A673 (cell line): Measurements from ENCODE around the gene HECTD4. TPM values are rescaled to one million over a fixed set of nuclear protein-coding genes. Genes with fewer than 3 reads are reported as not detected.
"Not testable (repeated sequence)": the region's sequence is repeated elsewhere in the genome, so short reads cannot be mapped to it uniquely, and the experiment has no call there.

ENCODE experiments used
- BruUV-seq: library from RNA; stranded (reverse); fragments of 400-500 nt; replicated peaks from 2 replicates; lab custom pipeline; 2021; lab: Mats Ljungman, UMichigan
- CTCF ChIA-PET: fragments of 300-600 bp; sonication (Branson Sonifier 250); formaldehyde crosslinking; loops from one replicate; lab custom pipeline; 2022; ENCODE audit warnings: antibody characterized with exemption; lab: Charles Lee
- POLR2A ChIA-PET: fragments of 300-600 bp; sonication (Branson Sonifier 250); formaldehyde crosslinking; loops from one replicate; lab custom pipeline; 2022; ENCODE audit warnings: antibody characterized with exemption; ENCODE audit not compliant: low non-redundant PET; lab: Charles Lee
- DNase-seq: peaks from one replicate; pipeline ENCODE4 v3.0.0-alpha.2; 2015; ENCODE audit warnings: low spot score
- H3K27ac ChIP-seq: fragments of 200-600 bp; sonication (generic); 2 replicates; pipeline ENCODE4 v1.5.1; 2016; ENCODE audit warnings: mixed run types, low read depth, mild to moderate bottlenecking, mixed read lengths, antibody characterized with exemption, low read length; ENCODE audit not compliant: poor library complexity, severe bottlenecking
- H3K27me3 ChIP-seq: fragments of 200-600 bp; sonication (generic); replicated peaks from 2 replicates; pipeline ENCODE4 v1.6.1; 2017; ENCODE audit warnings: mixed run types, low read depth, mild to moderate bottlenecking, mixed read lengths, antibody characterized with exemption, low read length; ENCODE audit not compliant: insufficient read depth, poor library complexity
- H3K36me3 ChIP-seq: fragments of 200-600 bp; sonication (generic); 2 replicates; pipeline ENCODE4 v1.6.1; 2016; ENCODE audit warnings: mixed run types, mild to moderate bottlenecking, mixed read lengths, antibody characterized with exemption, low read length; ENCODE audit not compliant: insufficient read depth, poor library complexity, severe bottlenecking
- H3K4me1 ChIP-seq: fragments of 200-600 bp; sonication (generic); 2 replicates; pipeline ENCODE4 v1.6.1; 2017; ENCODE audit warnings: mixed run types, mild to moderate bottlenecking, mixed read lengths, antibody characterized with exemption, low read length; ENCODE audit not compliant: insufficient read depth, poor library complexity, severe bottlenecking
- H3K4me3 ChIP-seq: fragments of 200-600 bp; sonication (generic); 2 replicates; pipeline ENCODE4 v1.5.1; 2016; ENCODE audit warnings: low read depth, mixed run types, mild to moderate bottlenecking, mixed read lengths, low read length; ENCODE audit not compliant: poor library complexity, severe bottlenecking
- H3K9me3 ChIP-seq: fragments of 200-600 bp; sonication (generic); 2 replicates; pipeline ENCODE4 v1.6.1; 2016; ENCODE audit warnings: mixed run types, low read depth, mild to moderate bottlenecking, mixed read lengths, antibody characterized with exemption, low read length; ENCODE audit not compliant: poor library complexity, severe bottlenecking
- CTCF ChIP-seq: fragments of 300-800, 200-600 bp; sonication (generic); conservative IDR thresholded peaks from 2 replicates; pipeline ENCODE4 v1.5.1; 2017; ENCODE audit warnings: low read depth, mild to moderate bottlenecking, antibody characterized with exemption, low read length, moderate library complexity, mixed read lengths
- EZH2 ChIP-seq: fragments of 200-600 bp; sonication (generic); IDR thresholded peaks from 2 replicates; pipeline ENCODE4 v1.6.1; 2017; ENCODE audit warnings: borderline replicate concordance, low read depth, mild to moderate bottlenecking, mixed read lengths, antibody characterized with exemption, low read length; ENCODE audit not compliant: poor library complexity, severe bottlenecking
- intact Hi-C: fragments of 100-400 bp; cut with micrococcal nuclease; formaldehyde crosslinking; loops from one replicate; pipeline ENCODE4 v1.10.0; 2022; ENCODE audit not compliant: unreplicated experiment
- total RNA-seq: library from RNA; stranded (reverse); gene quantifications from 2 replicates; pipeline ENCODE4 v1.2.3, GENCODE V29; 2021

HECTD4 gene
- total RNA-seq, 1 experiment from 2014 or later: 52.1 TPM

DNA sequence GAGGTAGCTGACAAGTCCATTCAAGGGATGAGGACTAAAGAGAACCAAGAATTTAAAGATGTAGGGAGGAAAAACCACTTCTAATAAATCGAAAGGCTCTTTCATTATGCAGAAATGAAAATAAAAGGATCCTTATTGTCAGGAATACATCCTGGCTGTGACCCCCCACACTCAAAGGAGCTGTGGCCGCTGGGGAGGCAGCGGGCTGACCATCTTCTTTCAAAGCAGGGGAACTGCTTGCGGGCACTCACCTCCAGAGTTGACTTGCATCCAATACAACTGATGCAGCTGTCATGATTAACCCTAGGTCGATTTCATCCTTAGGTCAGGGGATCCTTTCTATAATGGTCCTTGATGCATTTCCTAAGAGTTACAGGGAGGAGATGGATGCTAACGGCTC lies 221.6 kb downstream of the HECTD4 start:
- ChIA-PET CTCF (no interaction called here), POLR2A (no interaction called here)
- H3K4me1 ChIP-seq: no peaks in the 10 kb centered on the region
- TF ChIP-seq CTCF: no peak
- no peak for TF ChIP-seq EZH2
- peaks cover 22% of the 10 kb centered on the region for H3K36me3 ChIP-seq
- no peaks in the 10 kb centered on the region for H3K27me3 ChIP-seq
- BruUV-seq: no TSS peak
- no peak for DNase-seq
- H3K4me3 ChIP-seq: no peak overlapping the region
- intact Hi-C loops: no loop called here
- H3K9me3 ChIP-seq: no peaks in the 10 kb centered on the region
- no peak overlapping the region for H3K27ac ChIP-seq

DNA sequence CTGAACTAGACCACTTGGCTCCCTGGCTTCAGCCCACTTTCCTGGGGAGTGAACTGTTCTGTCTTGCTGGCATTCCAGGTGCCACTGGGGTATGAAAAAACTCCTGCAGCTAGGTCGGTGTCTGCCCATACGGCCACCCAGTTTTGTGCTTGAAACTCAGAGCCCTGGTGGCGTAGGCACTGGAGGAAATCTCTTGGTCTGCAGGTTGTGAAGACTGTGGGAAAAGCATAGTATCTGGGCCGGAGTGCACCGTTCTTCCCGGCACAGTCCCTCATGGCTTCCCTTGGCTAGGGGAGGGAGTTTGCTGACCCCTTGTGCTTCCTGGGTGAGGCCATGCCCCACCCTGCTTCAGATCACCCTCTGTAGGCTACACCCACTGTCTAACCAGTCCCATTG lies 223.1 kb downstream of the HECTD4 start:
- H3K4me1 ChIP-seq: no peaks in the 10 kb centered on the region
- ChIA-PET POLR2A (no interaction called here), CTCF (no interaction called here)
- H3K36me3 ChIP-seq: peaks cover 22% of the 10 kb centered on the region
- H3K4me3 ChIP-seq: no peak overlapping the region
- intact Hi-C loops: no loop called here
- H3K9me3 ChIP-seq: no peaks in the 10 kb centered on the region
- BruUV-seq: no TSS peak
- no peak for TF ChIP-seq EZH2
- no peak for TF ChIP-seq CTCF
- no peaks in the 10 kb centered on the region for H3K27me3 ChIP-seq
- no peak for DNase-seq
- no peak overlapping the region for H3K27ac ChIP-seq

DNA sequence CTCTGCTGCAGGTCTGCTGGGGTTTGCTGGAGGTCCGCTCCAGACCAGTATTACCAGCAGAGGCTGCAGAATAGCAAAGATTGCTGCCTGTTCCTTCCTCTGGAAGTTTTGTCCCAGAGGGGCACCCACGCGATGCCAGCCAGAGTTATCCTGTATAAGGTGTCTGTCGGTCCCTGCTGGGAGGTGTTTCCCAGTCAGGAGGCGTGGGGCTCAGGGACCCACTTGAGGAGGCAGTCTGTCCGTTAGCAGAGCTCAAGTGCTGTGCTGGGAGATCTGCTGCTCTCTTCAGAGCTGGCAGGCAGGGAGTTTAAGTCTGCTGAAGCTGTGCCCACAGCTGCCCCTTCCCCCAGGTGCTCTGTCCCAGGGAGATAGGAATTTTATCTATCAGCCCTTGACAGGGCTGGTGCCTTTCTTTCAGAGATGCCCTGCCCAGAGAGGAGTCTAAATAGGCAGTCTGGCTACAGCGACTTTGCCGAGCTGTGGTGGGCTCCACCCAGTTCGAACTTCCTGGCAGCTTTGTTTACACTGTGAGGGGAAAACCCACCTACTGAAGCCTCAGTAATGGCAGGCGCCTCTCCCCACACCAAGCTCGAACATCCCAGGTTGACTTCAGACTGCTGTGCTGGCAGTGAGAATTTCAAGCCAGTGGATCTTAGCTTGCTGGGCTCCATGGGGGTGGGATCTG lies 223.6 kb downstream of the HECTD4 start:
- H3K4me1 ChIP-seq, H3K9me3 ChIP-seq, DNase-seq, H3K27me3 ChIP-seq, CTCF ChIA-PET, H3K4me3 ChIP-seq, intact Hi-C loops, POLR2A ChIA-PET, BruUV-seq, H3K27ac ChIP-seq: not testable (repeated sequence)
- peaks cover 26% of the 10 kb centered on the region for H3K36me3 ChIP-seq

DNA sequence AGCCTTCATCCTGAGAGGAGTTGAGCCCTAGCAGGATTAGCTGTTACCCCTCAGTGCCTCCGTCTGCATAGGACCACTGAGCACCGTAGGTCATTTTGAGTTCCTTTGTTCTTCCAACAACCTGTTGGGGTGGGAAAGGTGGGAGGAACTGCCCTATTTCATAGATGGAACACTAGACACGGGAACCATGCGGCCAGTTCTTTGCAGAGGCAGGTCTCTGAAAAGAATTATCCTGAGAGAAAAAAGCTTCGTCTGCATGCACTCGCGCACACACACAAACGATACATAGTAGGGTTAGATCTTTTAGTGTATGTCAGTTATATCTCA lies 228.4 kb downstream of the HECTD4 start:
- BruUV-seq: no TSS peak
- DNase-seq: no peak
- H3K27ac ChIP-seq: no peak overlapping the region
- peaks cover 46% of the 10 kb centered on the region for H3K36me3 ChIP-seq
- no peaks in the 10 kb centered on the region for H3K27me3 ChIP-seq
- H3K4me3 ChIP-seq: no peak overlapping the region
- CTCF ChIA-PET: no interaction called here
- no peaks in the 10 kb centered on the region for H3K4me1 ChIP-seq
- no peaks in the 10 kb centered on the region for H3K9me3 ChIP-seq
- no peak for TF ChIP-seq CTCF
- no peak for TF ChIP-seq EZH2
- intact Hi-C loops: no loop called here
- POLR2A ChIA-PET: no interaction called here
